Common myeloid progenitor, CD34-positive (primary cell): Measurements from ENCODE around the gene PPFIBP2.

Experiments
- CTCF ChIA-PET: fragments of 350-600 bp; sonication (Branson Sonifier 250); formaldehyde crosslinking; loops from one replicate; lab custom pipeline; 2021; ENCODE audit warnings: antibody characterized with exemption; lab: Charles Lee
- POLR2A ChIA-PET: fragments of 350-600 bp; sonication (Branson Sonifier 250); formaldehyde crosslinking; loops from one replicate; lab custom pipeline; 2021; ENCODE audit warnings: antibody characterized with exemption; lab: Charles Lee
- DNase-seq, 3 donors: peaks; one replicate each; pipeline versions ENCODE4 v3.0.0 to v3.0.0-alpha.2; 2013
- H3K27ac ChIP-seq, 2 experiments: 1 replicate in 1 of 2; 2 replicates in 1 of 2; pipeline ENCODE4 v1.7.0; 2013; ENCODE audit warnings: inconsistent platforms in 2 of 2, low read length in 2 of 2, mild to moderate bottlenecking in 2 of 2, low read depth in 1 of 2, moderate library complexity in 1 of 2; ENCODE audit not compliant: severe bottlenecking in 2 of 2, insufficient read depth in 1 of 2, poor library complexity in 1 of 2
- H3K27me3 ChIP-seq, 5 experiments: replicated peaks in 2 of 5; 1 replicate in 3 of 5; 2 replicates in 2 of 5; pipeline versions ENCODE4 v1.6.1 to v1.7.0; 2013; ENCODE audit warnings: low read length in 4 of 5, mild to moderate bottlenecking in 2 of 5, moderate library complexity in 2 of 5, inconsistent platforms in 1 of 5; ENCODE audit not compliant: insufficient read depth in 5 of 5, control insufficient read depth in 4 of 5
- H3K36me3 ChIP-seq, 4 experiments: 1 replicate in 2 of 4; 2 replicates in 2 of 4; pipeline versions ENCODE4 v1.6.1 to v1.7.0; 2013; ENCODE audit warnings: low read length in 3 of 4, control low read depth in 1 of 4, mild to moderate bottlenecking in 1 of 4; ENCODE audit not compliant: control insufficient read depth in 4 of 4, insufficient read depth in 4 of 4
- H3K4me1 ChIP-seq, 4 experiments: 1 replicate in 3 of 4; 2 replicates in 1 of 4; pipeline versions ENCODE4 v1.6.1 to v1.7.1; 2013; ENCODE audit warnings: low read length in 3 of 4, mild to moderate bottlenecking in 3 of 4, control low read depth in 1 of 4, inconsistent platforms in 1 of 4, moderate library complexity in 1 of 4; ENCODE audit not compliant: control insufficient read depth in 4 of 4, insufficient read depth in 4 of 4; ENCODE audit errors: control extremely low read depth in 1 of 4
- H3K4me3 ChIP-seq, 7 experiments: 1 replicate in 4 of 7; 2 replicates in 3 of 7; pipeline versions ENCODE4 v1.5.1 to v1.7.0; 2013; ENCODE audit warnings: mild to moderate bottlenecking in 7 of 7, low read length in 6 of 7, moderate library complexity in 6 of 7, inconsistent platforms in 2 of 7, low read depth in 2 of 7, control low read depth in 1 of 7; ENCODE audit not compliant: insufficient read depth in 4 of 7, control insufficient read depth in 1 of 7; ENCODE audit errors: extremely low read depth in 1 of 7
- H3K9me3 ChIP-seq, 5 experiments: 1 replicate in 4 of 5; 2 replicates in 1 of 5; pipeline versions ENCODE4 v1.6.1 to v1.7.1; 2013; ENCODE audit warnings: low read length in 4 of 5, mild to moderate bottlenecking in 2 of 5, inconsistent platforms in 1 of 5, low read depth in 1 of 5, moderate library complexity in 1 of 5; ENCODE audit not compliant: control insufficient read depth in 4 of 5, insufficient read depth in 2 of 5; ENCODE audit errors: control extremely low read depth in 1 of 5
- WGBS: methylation state at CpG from one replicate; pipeline ENCODE4 v1.1.5; 2013; ENCODE audit not compliant: insufficient coverage; 5-methylcytosine and 5-hydroxymethylcytosine counted together

Gene PPFIBP2

GRCh38 chr11:7523416-7524210 lies 9.8 kb downstream of the PPFIBP2 start:
- peaks cover 0 to 7% (median 0%) of the 10 kb centered on the region in 5 experiments for H3K27me3 ChIP-seq
- DNase-seq, result no peak
- no peak overlapping the region for H3K27ac ChIP-seq
- H3K4me3 ChIP-seq, result no peak overlapping the region
- POLR2A ChIA-PET, result no interaction called here
- no peaks in the 10 kb centered on the region for H3K9me3 ChIP-seq
- no peaks in the 10 kb centered on the region for H3K36me3 ChIP-seq
- no peaks in the 10 kb centered on the region for H3K4me1 ChIP-seq
- CTCF ChIA-PET, result no interaction called here
- WGBS, result 84% methylated on average over 5 of the region's 6 CpGs

GRCh38 chr11:7524462-7525235 lies 10.8 kb downstream of the PPFIBP2 start:
- Histone ChIP-seq H3K4me3 (no peak overlapping the region), H3K27me3 (peaks cover 0 to 7% (median 0%) of the 10 kb centered on the region in 5 experiments), H3K9me3 (no peaks in the 10 kb centered on the region), H3K36me3 (no peaks in the 10 kb centered on the region), H3K4me1 (no peaks in the 10 kb centered on the region), H3K27ac (no peak overlapping the region)
- peak in 1 of 3 donors; percentile 42 for DNase-seq
- POLR2A ChIA-PET, result no interaction called here
- WGBS, result 90% methylated on average over 4 of the region's 6 CpGs
- CTCF ChIA-PET, result interaction anchor here (0.8 to 1.1 kb wide), 2 partner anchors 8 to 47 kb away, joined by 3 read pairs; no protein-coding TSS in a partner anchor

DNA sequence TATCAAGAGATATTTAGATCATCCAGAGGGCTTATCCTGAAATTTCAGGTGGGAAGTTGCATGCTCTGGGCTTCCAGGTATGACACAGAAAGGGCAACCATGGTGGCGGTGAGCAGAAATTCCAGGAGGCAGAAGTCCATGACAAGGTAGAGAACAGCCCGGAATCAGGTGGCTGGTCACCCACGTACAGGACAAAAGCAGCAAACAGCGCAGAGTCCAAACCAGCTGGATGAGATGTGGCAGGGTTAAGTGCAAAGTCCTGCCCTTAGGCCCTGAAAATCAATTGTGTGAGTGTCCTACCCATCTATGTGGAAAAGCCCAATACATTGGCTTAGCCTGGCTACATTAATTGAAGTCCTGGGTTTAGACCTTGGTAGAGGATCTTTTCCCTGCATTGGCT lies 11.6 kb downstream of the PPFIBP2 start:
- Histone ChIP-seq H3K27ac (no peak overlapping the region), H3K27me3 (peaks cover 0 to 7% (median 0%) of the 10 kb centered on the region in 5 experiments), H3K4me3 (no peak overlapping the region), H3K9me3 (no peaks in the 10 kb centered on the region), H3K36me3 (no peaks in the 10 kb centered on the region), H3K4me1 (no peaks in the 10 kb centered on the region)
- ChIA-PET POLR2A (no interaction called here), CTCF (interaction anchor here (0.8 kb wide), 1 partner anchor 9 kb away, joined by 3 read pairs; no protein-coding TSS in a partner anchor)
- WGBS, result 100% methylated on average over 4 of the region's 4 CpGs
- DNase-seq, result no peak

GRCh38 chr11:7527029-7527428 lies 13.2 kb downstream of the PPFIBP2 start:
- DNase-seq, result peak in 1 of 3 donors; percentile 5
- CTCF ChIA-PET, result no interaction called here
- Histone ChIP-seq H3K4me1 (no peaks in the 10 kb centered on the region), H3K27ac (no peak overlapping the region), H3K9me3 (no peaks in the 10 kb centered on the region), H3K36me3 (no peaks in the 10 kb centered on the region), H3K27me3 (peaks cover 0 to 7% (median 0%) of the 10 kb centered on the region in 5 experiments), H3K4me3 (no peak overlapping the region)
- WGBS, result 14% methylated on average over 1 of the region's 1 CpG
- POLR2A ChIA-PET, result no interaction called here

DNA sequence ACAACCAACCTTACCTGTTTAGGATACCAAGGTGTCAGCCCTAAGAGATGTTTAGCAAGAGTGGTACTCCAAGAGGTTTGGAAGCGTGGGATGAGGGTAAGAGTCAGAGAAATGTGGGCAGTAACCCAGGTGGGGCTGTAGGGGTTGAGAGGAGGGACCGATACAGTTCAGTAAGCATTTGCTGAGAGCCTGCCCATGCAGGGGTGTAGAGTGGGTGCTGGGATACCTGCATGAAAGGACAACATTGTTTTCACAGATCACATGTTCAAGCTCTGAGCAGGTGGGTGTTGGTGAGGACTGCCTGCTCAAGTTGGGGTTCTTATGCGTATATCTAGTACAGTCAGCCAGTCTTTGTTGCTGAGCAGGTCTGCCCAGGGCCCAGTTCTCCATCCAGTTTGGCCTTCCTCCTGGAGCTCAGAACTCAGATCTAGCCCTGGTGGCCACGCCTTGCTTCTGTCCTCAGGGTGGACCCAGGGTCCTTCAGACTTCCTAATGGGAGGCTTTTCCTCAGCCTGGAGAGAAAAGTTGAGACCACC lies 14.8 kb downstream of the PPFIBP2 start:
- Histone ChIP-seq H3K9me3 (no peaks in the 10 kb centered on the region), H3K36me3 (no peaks in the 10 kb centered on the region), H3K4me1 (no peaks in the 10 kb centered on the region), H3K4me3 (no peak overlapping the region), H3K27me3 (peaks cover 0 to 6% (median 0%) of the 10 kb centered on the region in 5 experiments), H3K27ac (no peak overlapping the region)
- ChIA-PET CTCF (interaction anchor here (1.0 kb wide), 1 partner anchor 14 kb away, joined by 3 read pairs; no protein-coding TSS in a partner anchor), POLR2A (no interaction called here)
- 100% methylated on average over 3 of the region's 4 CpGs for WGBS
- no peak for DNase-seq

- ChIA-PET POLR2A (interaction anchor here (0.6 to 0.7 kb wide), 2 partner anchors 18 to 1431 kb away, joined by 3 read pairs; no protein-coding TSS in a partner anchor), CTCF (interaction anchor here (0.9 to 1.6 kb wide), 2 partner anchors 22 kb away, joined by 3 read pairs; no protein-coding TSS in a partner anchor)
- Histone ChIP-seq H3K4me3 (no peak overlapping the region), H3K4me1 (no peaks in the 10 kb centered on the region), H3K36me3 (no peaks in the 10 kb centered on the region), H3K27ac (no peak overlapping the region), H3K27me3 (peaks cover 0 to 9% (median 3%) of the 10 kb centered on the region in 5 experiments), H3K9me3 (no peaks in the 10 kb centered on the region)
- WGBS, result no CpG with 5 or more reads among the region's 1 CpG
- no peak for DNase-seq
Measured at GRCh38 chr11:7530013-7530640, 16.3 kb downstream of the PPFIBP2 start.
